Fibroblast of lung (primary cell): ENCODE results near the gene AP3S1. TPM values are rescaled to one million over a fixed set of nuclear protein-coding genes. Genes with fewer than 3 reads are reported as not detected.

ENCODE experiments used
- DNase-seq, 2 donors: peaks; one replicate each; pipeline versions ENCODE4 v3.0.0 to v3.0.0-alpha.2; 2010; ENCODE audit warnings: low read depth in 2 of 2
- H2AFZ ChIP-seq: 2 replicates; pipeline ENCODE4 v1.5.1; 2012; ENCODE audit warnings: low read length, control low read depth, inconsistent platforms
- H3K27ac ChIP-seq: 2 replicates; pipeline ENCODE4 v1.5.1; 2011; ENCODE audit warnings: low read length, control low read depth; ENCODE audit not compliant: insufficient read depth
- H3K27me3 ChIP-seq: 2 replicates; pipeline ENCODE4 v1.5.1; 2011; ENCODE audit warnings: mild to moderate bottlenecking, low read length; ENCODE audit not compliant: control insufficient read depth, insufficient read depth
- H3K36me3 ChIP-seq: 2 replicates; pipeline ENCODE4 v1.5.1; 2011; ENCODE audit warnings: low read length; ENCODE audit not compliant: control insufficient read depth, insufficient read depth
- H3K4me1 ChIP-seq: 2 replicates; pipeline ENCODE4 v1.5.1; 2011; ENCODE audit warnings: low read length; ENCODE audit not compliant: control insufficient read depth, insufficient read depth; ENCODE audit errors: extremely low read depth
- H3K4me2 ChIP-seq: 2 replicates; pipeline ENCODE4 v1.5.1; 2011; ENCODE audit warnings: low read length, control low read depth; ENCODE audit not compliant: insufficient read depth; ENCODE audit errors: extremely low read depth
- H3K4me3 ChIP-seq, 4 experiments: fragments of 200-600 bp in 1 of 4; sonication (generic) in 1 of 4; replicated peaks in 1 of 4; 2 replicates each; pipeline ENCODE4 v1.5.1; 2011 to 2016; ENCODE audit warnings: low read length in 4 of 4, low read depth in 3 of 4, mild to moderate bottlenecking in 3 of 4, control low read depth in 2 of 4, inconsistent platforms in 1 of 4, mixed read lengths in 1 of 4; ENCODE audit not compliant: insufficient read depth in 1 of 4; ENCODE audit errors: control extremely low read depth in 1 of 4
- H3K79me2 ChIP-seq: 2 replicates; pipeline ENCODE4 v1.5.1; 2012; ENCODE audit warnings: mild to moderate bottlenecking, low read length, inconsistent platforms; ENCODE audit not compliant: control insufficient read depth, insufficient read depth
- H3K9ac ChIP-seq: 2 replicates; pipeline ENCODE4 v1.5.1; 2011; ENCODE audit warnings: mild to moderate bottlenecking, low read length, control low read depth; ENCODE audit not compliant: insufficient read depth
- H3K9me3 ChIP-seq: 2 replicates; pipeline ENCODE4 v1.5.1; 2012; ENCODE audit warnings: low read depth, low read length; ENCODE audit not compliant: control insufficient read depth, insufficient read depth
- H4K20me1 ChIP-seq: 2 replicates; pipeline ENCODE4 v1.5.1; 2011; ENCODE audit warnings: low read length; ENCODE audit not compliant: control insufficient read depth, insufficient read depth; ENCODE audit errors: extremely low read depth
- CTCF ChIP-seq, 2 donors: IDR thresholded peaks in 1 of 2; conservative IDR thresholded peaks in 1 of 2; 1 replicate in 1 of 2; 2 replicates in 1 of 2; pipeline ENCODE4 v1.5.1; 2011 to 2012; ENCODE audit warnings: low read length in 2 of 2, control low read depth in 1 of 2, inconsistent platforms in 1 of 2, low read depth in 1 of 2, mild to moderate bottlenecking in 1 of 2
- EZH2 ChIP-seq: IDR thresholded peaks from 2 replicates; pipeline ENCODE4 v1.5.1; 2012; ENCODE audit warnings: low read length, control low read depth, mild to moderate bottlenecking; ENCODE audit errors: missing control alignments
- polyA plus RNA-seq, 2 donors: library from polyadenylated mRNA; depleted of rRNA in 1 of 2; stranded (reverse) in 1 of 2; unstranded in 1 of 2; fragments of >200 nt; gene quantifications; 2 replicates each; pipeline ENCODE4 v1.2.1, GENCODE V29; 2011 to 2012; ENCODE audit warnings: missing spikeins in 1 of 2
- total RNA-seq: library from RNA; depleted of rRNA; stranded (reverse); fragments of >200 nt; gene quantifications from 2 replicates; pipeline ENCODE4 v1.2.1, GENCODE V29; 2014

Gene AP3S1
- total and polyA plus RNA-seq, 2 donors (not counting 1 experiment from before 2014, with no cell fraction given), result 86.7 to 165 TPM

GRCh38 chr5:115847290-115847689 lies 5.6 kb downstream of the AP3S1 start:
- peaks cover 2% of the 10 kb centered on the region for H3K4me1 ChIP-seq
- H3K9ac ChIP-seq, result no peak overlapping the region
- TF ChIP-seq CTCF (conservative IDR thresholded peaks at IDR 0.05 in 1 of 2, IDR thresholded peaks at IDR 0.05 in 1 of 2; ENCODE audit: low read depth in 1 of 2, low read length in 2 of 2), result no peak
- no peak for TF ChIP-seq EZH2
- no peak overlapping the region for H2AFZ ChIP-seq
- H3K79me2 ChIP-seq, result peaks cover 73% of the 10 kb centered on the region
- peaks cover 2% of the 10 kb centered on the region for H4K20me1 ChIP-seq
- DNase-seq, result no peak
- H3K27me3 ChIP-seq, result no peaks in the 10 kb centered on the region
- no peak overlapping the region for H3K4me2 ChIP-seq
- no peak overlapping the region for H3K4me3 ChIP-seq
- no peaks in the 10 kb centered on the region for H3K36me3 ChIP-seq
- no peaks in the 10 kb centered on the region for H3K9me3 ChIP-seq
- H3K27ac ChIP-seq, result no peak overlapping the region

- Histone ChIP-seq H2AFZ (no peak overlapping the region), H3K9me3 (no peaks in the 10 kb centered on the region), H3K27me3 (no peaks in the 10 kb centered on the region), H3K79me2 (peaks cover 74% of the 10 kb centered on the region), H3K4me3 (no peak overlapping the region), H3K4me1 (peaks cover 2% of the 10 kb centered on the region), H4K20me1 (peaks cover 2% of the 10 kb centered on the region), H3K9ac (no peak overlapping the region), H3K36me3 (no peaks in the 10 kb centered on the region), H3K4me2 (no peak overlapping the region), H3K27ac (no peak overlapping the region)
- no peak for TF ChIP-seq EZH2
- no peak for TF ChIP-seq CTCF (conservative IDR thresholded peaks at IDR 0.05 in 1 of 2, IDR thresholded peaks at IDR 0.05 in 1 of 2; ENCODE audit: low read depth in 1 of 2, low read length in 2 of 2)
- no peak for DNase-seq
Measured at GRCh38 chr5:115849258-115849798, 7.6 kb downstream of the AP3S1 start.

GRCh38 chr5:115850744-115851416 lies 9.1 kb downstream of the AP3S1 start:
- H3K4me2 ChIP-seq, result peak overlapping the region; percentile 19
- no peaks in the 10 kb centered on the region for H3K9me3 ChIP-seq
- H3K79me2 ChIP-seq, result peaks cover 70% of the 10 kb centered on the region
- H3K36me3 ChIP-seq, result no peaks in the 10 kb centered on the region
- H3K9ac ChIP-seq, result no peak overlapping the region
- no peak overlapping the region for H3K27ac ChIP-seq
- H3K4me3 ChIP-seq, result peak overlapping the region in 1 of 4 experiments; percentile 11
- DNase-seq, result peak; percentile 39 to 72
- TF ChIP-seq CTCF (conservative IDR thresholded peaks at IDR 0.05 in 1 of 2, IDR thresholded peaks at IDR 0.05 in 1 of 2; ENCODE audit: low read depth in 1 of 2, low read length in 2 of 2) (no peak), EZH2 (no peak)
- H3K27me3 ChIP-seq, result no peaks in the 10 kb centered on the region
- peaks cover 2% of the 10 kb centered on the region for H3K4me1 ChIP-seq
- peaks cover 2% of the 10 kb centered on the region for H4K20me1 ChIP-seq
- no peak overlapping the region for H2AFZ ChIP-seq
